GM19455 (cell line): Measurements from ENCODE around the gene DNAL1.
A peak's percentile ranks its signal among the peaks of the same experiment; 100 is the strongest.
"Not testable (repeated sequence)": the region's sequence is repeated elsewhere in the genome, so short reads cannot be mapped to it uniquely, and the experiment has no call there.

ENCODE experiments used
- ATAC-seq: cut with Tn5 transposase; IDR thresholded peaks from one replicate; pipeline ENCODE4 v1.9.1; 2021; ENCODE audit not compliant: unreplicated experiment

Gene DNAL1

DNA sequence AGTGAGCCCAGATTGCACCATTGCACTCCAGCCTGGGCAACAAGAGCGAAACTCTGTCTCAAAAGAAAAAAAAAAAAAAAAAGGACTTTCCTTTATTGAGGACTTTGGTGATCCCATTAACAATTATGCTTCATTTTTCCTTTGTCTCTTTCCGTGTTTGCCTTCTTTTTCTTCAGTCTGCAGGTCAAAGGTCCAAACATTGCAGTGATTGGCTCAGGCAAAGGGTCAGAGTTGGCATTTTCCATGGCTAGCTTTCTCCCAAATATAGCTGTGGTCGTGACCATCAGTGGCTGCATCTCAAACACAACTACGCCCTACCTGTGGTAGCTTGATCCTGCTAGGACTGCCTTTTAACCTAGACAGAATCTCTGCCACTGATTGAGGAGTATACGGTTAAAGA is 7.0 kb upstream of the DNAL1 start:
- no peak for ATAC-seq

DNA sequence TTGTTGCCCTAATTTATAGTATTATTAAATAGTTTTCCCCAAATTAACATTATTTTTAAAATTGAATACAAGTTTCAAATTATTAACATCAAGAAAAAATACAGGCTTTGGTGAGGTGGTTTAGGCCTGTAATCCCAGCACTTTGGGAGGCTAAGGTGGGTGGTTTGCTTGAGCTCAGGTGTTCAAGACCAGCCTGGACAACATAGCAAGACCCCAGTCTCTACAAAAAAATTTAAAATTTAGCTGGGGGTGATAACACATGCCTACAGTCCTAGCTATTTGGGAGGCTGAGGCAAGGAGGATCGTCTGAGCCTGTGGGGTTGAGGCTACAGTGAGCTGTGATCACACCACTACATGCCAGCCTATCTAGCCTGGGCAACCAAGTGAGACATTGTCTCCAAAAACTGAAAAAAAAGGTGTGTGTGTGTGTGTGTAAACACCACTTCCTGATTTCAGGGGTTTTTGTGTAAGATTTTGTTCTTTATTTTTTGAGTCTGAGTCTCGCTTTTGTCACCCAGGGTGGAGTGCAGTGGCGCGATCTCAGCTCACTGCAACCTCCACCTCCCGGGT is 3.9 kb upstream of the DNAL1 start:
- no peak for ATAC-seq

GRCh38 chr14:73645248-73645610 is 443 bp downstream of the DNAL1 start:
- no peak for ATAC-seq

GRCh38 chr14:73651005-73651404 is 6.2 kb downstream of the DNAL1 start:
- ATAC-seq, result no peak

- ATAC-seq, result no peak
Measured at GRCh38 chr14:73655851-73656250, 11.1 kb downstream of the DNAL1 start.

DNA sequence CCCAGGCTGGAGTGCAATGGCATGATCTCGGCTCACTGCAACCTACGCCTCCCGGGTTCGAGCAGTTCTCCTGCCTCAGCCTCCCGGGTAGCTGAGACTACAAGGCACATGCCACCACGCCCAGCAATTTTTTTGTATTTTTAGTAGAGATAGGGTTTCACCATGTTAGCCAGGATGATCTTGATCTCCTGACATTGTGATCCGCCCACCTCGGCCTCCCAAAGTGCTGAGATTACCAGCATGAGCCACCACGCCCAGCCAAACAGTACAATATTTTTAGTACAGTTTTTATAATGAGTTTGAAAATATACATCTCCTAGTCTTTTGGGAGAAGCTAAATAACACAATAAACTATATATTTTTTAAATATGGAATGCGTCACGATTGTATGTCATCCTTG is 14.4 kb downstream of the DNAL1 start:
- ATAC-seq, result not testable (repeated sequence)

DNA sequence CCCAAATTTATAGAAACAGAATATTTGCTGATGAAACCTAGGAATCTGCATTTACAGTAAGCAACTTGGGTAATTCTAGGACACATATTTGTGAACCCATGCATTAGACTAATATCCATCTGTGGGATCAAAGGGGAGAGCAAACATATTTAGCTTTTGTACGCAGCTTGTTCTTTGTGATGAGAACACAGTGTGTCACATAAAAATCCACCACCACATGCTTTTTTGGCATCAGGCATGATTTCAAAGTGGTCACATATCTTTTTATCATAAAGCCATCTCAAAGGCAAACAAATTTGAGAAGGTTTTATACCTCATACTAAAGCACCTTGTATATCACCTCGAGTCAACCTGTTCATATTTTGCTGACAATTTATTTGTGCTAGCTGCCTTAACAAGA is 15.7 kb downstream of the DNAL1 start:
- no peak for ATAC-seq

DNA sequence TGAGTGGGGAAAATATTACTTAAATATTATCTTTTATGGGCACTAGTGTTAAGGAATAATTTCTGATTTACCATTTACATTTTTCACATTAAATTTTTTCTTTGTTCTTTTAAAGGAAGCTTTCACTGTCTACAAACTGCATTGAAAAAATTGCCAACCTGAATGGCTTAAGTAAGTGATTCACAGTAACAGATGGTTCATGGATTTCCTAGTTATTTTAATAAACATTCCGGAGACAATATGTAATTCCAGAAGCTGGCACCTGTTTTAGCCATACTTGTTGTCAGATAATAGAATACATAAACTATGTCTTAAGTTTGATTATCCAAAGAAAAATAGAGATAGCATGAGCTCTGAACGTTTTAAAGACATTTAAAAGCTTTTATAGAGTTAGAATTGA is 17.1 kb downstream of the DNAL1 start:
- ATAC-seq, result no peak

DNA sequence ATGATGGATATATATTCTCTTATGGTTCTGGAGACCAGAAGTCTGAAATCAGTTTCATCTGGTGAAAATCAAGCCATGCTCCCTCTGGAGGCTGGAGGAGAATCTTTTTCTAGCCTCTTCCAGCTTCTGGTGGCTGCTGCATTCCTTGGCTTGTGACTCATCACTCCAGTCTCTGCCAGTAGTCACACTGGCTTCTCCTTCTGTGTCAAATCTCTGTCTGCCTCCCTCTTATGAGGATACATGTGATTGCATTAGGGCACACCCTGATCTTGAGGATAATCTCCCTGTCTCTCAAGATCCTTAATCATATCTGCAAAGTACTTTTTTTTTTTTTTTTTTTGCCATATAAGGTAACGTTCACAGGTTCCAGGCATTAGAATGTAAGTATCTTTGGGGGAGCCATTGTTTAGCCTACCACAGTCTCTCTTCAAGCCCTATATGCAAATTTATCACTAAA is 17.7 kb downstream of the DNAL1 start:
- no peak for ATAC-seq

DNA sequence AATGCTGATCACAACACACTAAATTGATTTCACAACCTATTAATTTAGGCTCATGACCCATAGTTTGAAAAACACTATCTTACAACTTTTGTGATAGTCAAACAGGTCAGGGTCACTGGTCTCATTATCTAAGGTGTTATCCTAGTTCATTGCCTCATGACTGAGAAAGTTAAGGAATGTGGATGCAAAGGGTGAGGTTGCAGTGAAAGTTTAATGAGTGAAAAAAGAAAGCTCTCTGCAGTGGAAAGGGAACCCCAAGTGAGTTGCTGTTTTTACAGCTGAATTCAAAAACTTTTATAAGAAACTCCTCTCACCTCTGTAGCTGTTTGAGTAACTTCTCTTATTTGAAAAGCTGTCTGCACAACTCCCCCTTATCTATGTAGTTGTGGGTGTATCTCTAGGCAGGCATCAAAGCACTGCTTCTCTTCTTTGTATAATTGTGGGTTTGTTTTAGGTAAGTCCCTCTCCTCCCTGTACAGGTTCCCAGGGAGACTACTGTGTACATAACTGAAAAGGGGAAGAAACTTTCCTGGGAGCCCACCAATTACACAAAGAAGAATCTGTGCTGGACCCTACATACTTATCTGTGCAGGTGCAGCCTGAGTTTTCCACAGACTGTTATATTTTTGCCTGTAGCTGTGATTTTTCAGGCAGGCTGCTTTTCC is 18.9 kb downstream of the DNAL1 start:
- no peak for ATAC-seq

DNA sequence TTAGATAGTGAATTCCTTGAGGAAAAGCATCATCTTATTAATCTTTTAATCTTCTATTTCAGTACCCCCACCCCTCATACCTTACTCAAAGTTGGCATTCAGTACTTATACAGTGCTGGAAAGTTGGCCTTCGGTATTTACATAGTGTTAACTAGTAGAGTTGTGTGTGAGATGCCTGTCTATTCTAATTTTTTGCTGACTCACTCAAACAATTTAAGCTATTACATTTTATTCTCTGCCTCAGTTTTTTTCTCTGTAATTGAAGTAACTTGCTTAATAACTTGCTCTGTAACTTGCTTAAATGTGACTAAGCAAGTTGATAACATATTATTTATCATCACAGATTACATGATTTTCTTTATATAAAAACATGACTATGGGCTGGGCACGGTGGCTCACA is 20.3 kb downstream of the DNAL1 start:
- no peak for ATAC-seq

DNA sequence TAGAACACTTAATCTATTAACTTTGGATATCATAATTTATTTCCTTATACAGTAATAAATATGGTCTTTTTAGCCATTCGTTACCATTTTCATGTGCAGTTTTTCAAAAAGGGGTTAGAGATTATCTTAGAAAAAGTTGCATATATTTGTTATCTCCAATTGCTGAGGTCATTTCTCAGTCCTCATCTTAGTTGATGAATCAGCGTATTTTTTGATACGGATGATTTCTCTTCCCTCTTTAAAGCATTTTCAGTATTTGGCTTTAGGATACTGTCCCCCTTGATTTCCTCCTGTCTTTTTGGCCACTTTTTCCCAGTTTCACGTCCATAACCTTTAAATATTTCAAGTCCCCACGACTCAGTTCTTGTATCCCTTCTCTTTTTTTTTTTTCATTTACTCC is 21.8 kb downstream of the DNAL1 start:
- no peak for ATAC-seq

DNA sequence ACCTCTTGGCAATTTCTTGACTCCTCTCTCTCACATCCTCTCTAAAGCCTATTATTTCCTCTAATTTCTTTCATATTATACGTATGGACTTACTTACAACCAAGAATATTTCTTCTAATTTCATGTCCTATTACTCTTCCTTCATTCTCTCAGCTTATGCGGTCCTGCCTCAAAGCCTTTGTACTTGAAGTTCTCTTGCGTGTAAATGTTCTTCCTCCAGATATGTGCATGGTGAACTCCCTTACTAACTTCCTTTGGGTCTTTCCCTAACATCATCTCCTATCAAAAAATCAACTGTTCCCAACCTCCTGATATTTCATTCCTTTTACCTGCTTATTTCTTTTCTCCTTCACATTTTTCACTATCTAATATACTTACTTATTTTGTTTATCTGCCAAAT is 23.1 kb downstream of the DNAL1 start:
- ATAC-seq, result no peak

DNA sequence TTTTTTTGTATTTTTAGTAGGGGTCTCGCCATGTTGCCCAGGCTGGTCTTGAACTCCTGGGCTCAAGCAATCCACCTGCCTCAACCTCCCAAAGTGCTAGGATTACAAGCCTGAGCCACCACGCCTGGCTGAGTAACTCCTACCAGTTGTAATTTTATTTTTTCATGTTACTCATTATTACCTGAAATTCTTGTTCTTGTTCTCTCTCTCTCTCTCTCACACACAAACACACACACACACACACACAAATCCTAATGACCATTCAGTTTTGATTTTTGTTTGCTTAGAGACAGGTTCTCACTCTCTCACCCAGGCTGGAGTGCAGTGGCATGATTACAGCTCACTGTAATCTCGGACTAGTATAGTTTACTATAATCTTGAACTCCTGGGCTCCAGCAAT is 30.2 kb downstream of the DNAL1 start:
- ATAC-seq, result no peak

DNA sequence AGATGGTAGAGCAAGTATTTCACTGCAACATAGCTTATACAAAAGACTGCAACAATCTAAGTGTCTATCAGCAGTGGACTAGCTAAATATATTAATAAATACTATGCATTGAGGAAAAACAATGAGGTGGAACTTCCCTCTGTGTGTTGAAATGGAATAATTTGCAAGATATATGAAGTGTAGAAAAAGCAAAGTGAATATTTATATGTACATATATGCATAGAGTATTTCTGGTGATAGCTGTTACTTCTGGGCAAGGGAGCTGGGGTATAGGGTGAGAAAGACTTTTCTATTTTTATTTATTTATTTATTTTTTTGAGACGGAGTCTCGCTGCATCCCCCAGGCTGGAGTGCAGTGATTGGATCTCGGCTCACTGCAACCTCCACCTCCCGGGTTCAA is 33.9 kb downstream of the DNAL1 start:
- ATAC-seq, result no peak

GRCh38 chr14:73680821-73681220 is 36.0 kb downstream of the DNAL1 start:
- ATAC-seq, result no peak

- ATAC-seq, result no peak
Measured at GRCh38 chr14:73684627-73685026, 39.8 kb downstream of the DNAL1 start.

DNA sequence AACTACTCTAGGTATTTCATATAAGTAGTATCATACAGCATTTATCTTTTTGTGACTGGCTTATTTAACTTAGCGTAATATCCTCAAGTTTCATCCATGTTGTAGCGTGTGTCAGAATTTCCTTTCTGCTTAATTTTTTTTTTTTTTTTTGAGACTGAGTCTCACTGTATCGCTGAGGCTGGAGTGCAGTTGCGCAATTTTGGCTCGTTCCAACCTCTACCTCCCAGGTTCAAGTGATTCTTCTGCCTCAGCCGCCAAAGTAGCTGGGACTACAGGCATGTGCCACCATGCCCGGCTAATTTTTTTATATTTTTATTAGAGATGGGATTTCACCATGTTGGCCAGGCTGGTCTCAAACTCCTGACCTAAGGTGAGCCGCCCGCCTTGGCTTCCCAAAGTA is 40.5 kb downstream of the DNAL1 start:
- ATAC-seq, result no peak

DNA sequence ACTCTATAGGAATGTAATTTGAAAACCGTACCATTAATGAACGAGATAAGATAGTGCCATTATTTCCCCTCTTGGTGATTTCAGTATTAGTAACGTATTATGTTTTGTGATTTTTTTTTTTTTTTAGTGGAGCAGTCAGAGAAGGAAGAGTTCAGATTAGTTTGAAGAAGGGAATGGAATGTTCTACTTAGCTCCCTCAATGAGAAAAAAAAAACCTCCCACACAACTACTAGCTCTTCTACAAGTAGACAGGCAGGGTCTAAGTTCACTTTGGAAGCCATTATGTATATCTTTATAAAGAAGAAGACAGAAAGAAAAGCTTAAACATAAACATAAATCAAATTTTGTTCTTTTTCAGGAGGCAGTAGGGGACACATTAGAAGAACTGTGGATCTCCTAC is 42.1 kb downstream of the DNAL1 start:
- ATAC-seq, result no peak

DNA sequence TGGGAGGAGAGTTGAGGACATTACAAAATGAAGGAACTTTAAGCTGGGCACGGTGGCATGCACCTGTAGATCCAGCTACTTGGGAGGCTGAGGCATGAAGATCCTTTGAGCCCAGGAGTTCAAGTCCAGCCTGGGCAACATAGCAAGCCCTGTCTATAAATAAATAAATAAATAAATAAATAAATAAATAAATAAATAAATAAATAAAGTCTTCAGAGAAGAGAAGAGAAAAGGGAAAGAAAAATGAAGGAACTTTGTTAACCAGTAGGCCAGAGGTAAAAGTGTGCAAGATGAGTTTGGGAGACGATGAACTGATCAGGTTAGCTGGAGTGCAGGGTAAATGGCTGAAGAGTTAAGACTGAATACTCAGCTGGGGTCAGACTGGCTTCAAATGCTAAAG is 49.3 kb downstream of the DNAL1 start:
- no peak for ATAC-seq

GRCh38 chr14:73695082-73695481 is 50.3 kb downstream of the DNAL1 start:
- ATAC-seq, result no peak

GRCh38 chr14:73695997-73696396 is 51.2 kb downstream of the DNAL1 start:
- peak; percentile 50 for ATAC-seq
